SJCRH30 (cell line): Measurements from ENCODE around the gene RPL31. TPM values are rescaled to one million over a fixed set of nuclear protein-coding genes. Genes with fewer than 3 reads are reported as not detected.

Experiments used
- DNase-seq, 2 experiments: peaks; one replicate each; pipeline ENCODE4 v3.0.0-alpha.2; 2015 to 2020
- H3K27ac ChIP-seq: fragments of 250-450 bp; sonication (Bioruptor Pico); 2 replicates; pipeline ENCODE4 v1.5.1; 2020; ENCODE audit warnings: mild to moderate bottlenecking, moderate library complexity
- H3K27me3 ChIP-seq: fragments of 250-450 bp; sonication (Bioruptor Pico); 2 replicates; pipeline ENCODE4 v1.5.1; 2020; ENCODE audit warnings: mild to moderate bottlenecking, moderate library complexity
- H3K36me3 ChIP-seq: fragments of 250-450 bp; sonication (Bioruptor Pico); 2 replicates; pipeline ENCODE4 v1.5.1; 2020; ENCODE audit warnings: mild to moderate bottlenecking, moderate library complexity
- H3K4me1 ChIP-seq: fragments of 250-450 bp; sonication (Bioruptor Pico); 2 replicates; pipeline ENCODE4 v1.5.1; 2020; ENCODE audit warnings: mild to moderate bottlenecking, moderate library complexity
- H3K4me3 ChIP-seq: fragments of 250-450 bp; sonication (Bioruptor Pico); 2 replicates; pipeline ENCODE4 v1.5.1; 2020; ENCODE audit warnings: mild to moderate bottlenecking, moderate library complexity
- H3K9me3 ChIP-seq: fragments of 250-450 bp; sonication (Bioruptor Pico); replicated peaks from 2 replicates; pipeline ENCODE4 v1.5.1; 2020; ENCODE audit warnings: mild to moderate bottlenecking, moderate library complexity
- total RNA-seq: library from RNA; depleted of rRNA; stranded (reverse); fragments of >200 nt; shearing (Covaris generic); gene quantifications from 2 replicates; pipeline ENCODE4 v1.2.3, GENCODE V29; 2014

RPL31 gene
- total RNA-seq, 1 experiment from 2014 or later = 2,572 TPM

GRCh38 chr2:100983201-100983600, 18.9 kb upstream of the RPL31 start:
- no peaks in the 10 kb centered on the region for H3K4me1 ChIP-seq
- H3K9me3 ChIP-seq = no peaks in the 10 kb centered on the region
- no peak for DNase-seq
- no peak overlapping the region for H3K4me3 ChIP-seq
- H3K27ac ChIP-seq = no peak overlapping the region
- no peaks in the 10 kb centered on the region for H3K36me3 ChIP-seq
- H3K27me3 ChIP-seq = peaks cover 14% of the 10 kb centered on the region; the same call in 1 of the 2 replicates

GRCh38 chr2:100983684-100984310, 18.3 kb upstream of the RPL31 start:
- H3K9me3 ChIP-seq = no peaks in the 10 kb centered on the region
- no peak for DNase-seq

GRCh38 chr2:100984892-100985307, 17.2 kb upstream of the RPL31 start:
- no peaks in the 10 kb centered on the region for H3K36me3 ChIP-seq
- peaks cover 14% of the 10 kb centered on the region; the same call in 1 of the 2 replicates for H3K27me3 ChIP-seq
- no peaks in the 10 kb centered on the region for H3K9me3 ChIP-seq
- H3K27ac ChIP-seq = no peak overlapping the region
- H3K4me1 ChIP-seq = no peaks in the 10 kb centered on the region
- H3K4me3 ChIP-seq = no peak overlapping the region
- peak; percentile 68 to 79 for DNase-seq

More at GRCh38 chr2:100983684-100984310, 18.3 kb upstream of the RPL31 start:
- Histone ChIP-seq H3K4me1 (no peaks in the 10 kb centered on the region), H3K27ac (no peak overlapping the region), H3K4me3 (no peak overlapping the region), H3K36me3 (no peaks in the 10 kb centered on the region), H3K27me3 (peaks cover 14% of the 10 kb centered on the region; the same call in 1 of the 2 replicates)

- H3K4me1 ChIP-seq = no peaks in the 10 kb centered on the region
- DNase-seq = no peak
Observed at GRCh38 chr2:100986157-100986556, 15.9 kb upstream of the RPL31 start.

GRCh38 chr2:100987536-100987935, 14.6 kb upstream of the RPL31 start:
- H3K36me3 ChIP-seq = no peaks in the 10 kb centered on the region
- DNase-seq = no peak

More at GRCh38 chr2:100986157-100986556, 15.9 kb upstream of the RPL31 start:
- Histone ChIP-seq H3K36me3 (no peaks in the 10 kb centered on the region), H3K27ac (no peak overlapping the region), H3K9me3 (no peaks in the 10 kb centered on the region), H3K4me3 (no peak overlapping the region), H3K27me3 (peaks cover 11% of the 10 kb centered on the region)

GRCh38 chr2:100987974-100988373, 14.1 kb upstream of the RPL31 start:
- H3K36me3 ChIP-seq = no peaks in the 10 kb centered on the region

More at GRCh38 chr2:100987536-100987935, 14.6 kb upstream of the RPL31 start:
- H3K4me1 ChIP-seq = no peaks in the 10 kb centered on the region
- no peak overlapping the region for H3K27ac ChIP-seq
- H3K9me3 ChIP-seq = no peaks in the 10 kb centered on the region
- H3K4me3 ChIP-seq = no peak overlapping the region
- H3K27me3 ChIP-seq = peaks cover 6% of the 10 kb centered on the region

GRCh38 chr2:100988630-100989417, 13.3 kb upstream of the RPL31 start:
- Histone ChIP-seq H3K27ac (no peak overlapping the region), H3K36me3 (no peaks in the 10 kb centered on the region), H3K27me3 (peaks cover 6% of the 10 kb centered on the region), H3K9me3 (no peaks in the 10 kb centered on the region), H3K4me1 (no peaks in the 10 kb centered on the region), H3K4me3 (no peak overlapping the region)
- DNase-seq = no peak

More at GRCh38 chr2:100987974-100988373, 14.1 kb upstream of the RPL31 start:
- H3K9me3 ChIP-seq = no peaks in the 10 kb centered on the region
- no peak overlapping the region for H3K27ac ChIP-seq
- no peak for DNase-seq
- no peak overlapping the region for H3K4me3 ChIP-seq
- H3K4me1 ChIP-seq = no peaks in the 10 kb centered on the region
- H3K27me3 ChIP-seq = peaks cover 6% of the 10 kb centered on the region

- Histone ChIP-seq H3K4me1 (no peaks in the 10 kb centered on the region), H3K27ac (no peak overlapping the region), H3K4me3 (no peak overlapping the region), H3K36me3 (no peaks in the 10 kb centered on the region), H3K9me3 (no peaks in the 10 kb centered on the region), H3K27me3 (no peaks in the 10 kb centered on the region; the same call in 1 of the 2 replicates)
- no peak for DNase-seq
Observed at GRCh38 chr2:100989666-100990065, 12.4 kb upstream of the RPL31 start.

GRCh38 chr2:100990166-100990565, 11.9 kb upstream of the RPL31 start:
- no peaks in the 10 kb centered on the region; the same call in 1 of the 2 replicates for H3K27me3 ChIP-seq
- no peak for DNase-seq
- no peak overlapping the region for H3K4me3 ChIP-seq
- no peak overlapping the region for H3K27ac ChIP-seq
- no peaks in the 10 kb centered on the region for H3K9me3 ChIP-seq
- H3K4me1 ChIP-seq = no peaks in the 10 kb centered on the region
- no peaks in the 10 kb centered on the region for H3K36me3 ChIP-seq

- Histone ChIP-seq H3K36me3 (no peaks in the 10 kb centered on the region), H3K27me3 (no peaks in the 10 kb centered on the region; the same call in 1 of the 2 replicates), H3K4me1 (no peaks in the 10 kb centered on the region), H3K9me3 (no peaks in the 10 kb centered on the region), H3K27ac (no peak overlapping the region), H3K4me3 (no peak overlapping the region)
- DNase-seq = no peak
Observed at GRCh38 chr2:100990650-100991403, 11.3 kb upstream of the RPL31 start.

- H3K27me3 ChIP-seq = peaks cover 4% of the 10 kb centered on the region
- H3K4me1 ChIP-seq = no peaks in the 10 kb centered on the region
- no peak overlapping the region for H3K27ac ChIP-seq
- H3K36me3 ChIP-seq = no peaks in the 10 kb centered on the region
- no peak for DNase-seq
- H3K9me3 ChIP-seq = no peaks in the 10 kb centered on the region
- H3K4me3 ChIP-seq = no peak overlapping the region
Observed at GRCh38 chr2:100991404-100991773, 10.7 kb upstream of the RPL31 start.

- no peak overlapping the region for H3K4me3 ChIP-seq
- H3K27ac ChIP-seq = no peak overlapping the region
- no peak for DNase-seq
- no peaks in the 10 kb centered on the region for H3K9me3 ChIP-seq
- no peaks in the 10 kb centered on the region for H3K36me3 ChIP-seq
- peaks cover 8% of the 10 kb centered on the region for H3K27me3 ChIP-seq
- H3K4me1 ChIP-seq = no peaks in the 10 kb centered on the region
Observed at GRCh38 chr2:100992262-100992661, 9.8 kb upstream of the RPL31 start.

- H3K9me3 ChIP-seq = no peaks in the 10 kb centered on the region
- H3K4me3 ChIP-seq = no peak overlapping the region
- H3K27me3 ChIP-seq = peaks cover 16% of the 10 kb centered on the region
- H3K4me1 ChIP-seq = no peaks in the 10 kb centered on the region
- no peak for DNase-seq
- H3K36me3 ChIP-seq = no peaks in the 10 kb centered on the region
- H3K27ac ChIP-seq = no peak overlapping the region
Observed at GRCh38 chr2:100993294-100993693, 8.8 kb upstream of the RPL31 start.

GRCh38 chr2:100995309-100996075, 6.6 kb upstream of the RPL31 start:
- no peak overlapping the region for H3K4me3 ChIP-seq
- no peaks in the 10 kb centered on the region for H3K36me3 ChIP-seq
- DNase-seq = no peak
- peaks cover 16% of the 10 kb centered on the region for H3K27me3 ChIP-seq
- H3K9me3 ChIP-seq = no peaks in the 10 kb centered on the region
- H3K27ac ChIP-seq = no peak overlapping the region
- H3K4me1 ChIP-seq = no peaks in the 10 kb centered on the region
